ENCODE measurements around the gene DTHD1. TPM values are rescaled to one million over a fixed set of nuclear protein-coding genes. Genes with fewer than 3 reads are reported as not detected.

Gene DTHD1
- total RNA-seq, 1 experiment from 2014 or later, result not detected

GRCh38 chr4:36243355-36244256 is 37.8 kb upstream of the DTHD1 start (continued):
- TF ChIP-seq POLR2A (IDR thresholded peaks at IDR 0.05; ENCODE audit: borderline replicate concordance, extremely low read depth, insufficient read depth, insufficient read length) (no peak), TCF7L2 (IDR thresholded peaks at IDR 0.05; ENCODE audit: borderline replicate concordance, extremely low read depth, insufficient read depth, insufficient read length) (no peak), POLR2AphosphoS5 (IDR thresholded peaks at IDR 0.05; ENCODE audit: low read depth, low read length) (no peak), FOSL1 (IDR thresholded peaks at IDR 0.05; ENCODE audit: low read depth) (0 out of 2 replicates have a peak, but pooled peaks have one; percentile 5), CBX3 (IDR thresholded peaks at IDR 0.05; ENCODE audit: low read depth) (no peak), ZNF274 (IDR thresholded peaks at IDR 0.05; ENCODE audit: low read depth, low read length) (no peak), RAD21 (IDR thresholded peaks at IDR 0.05; ENCODE audit: low read depth) (0 out of 2 replicates have a peak, but pooled peaks have one; percentile 7), EZH2 (IDR thresholded peaks at IDR 0.05) (no peak), JUND (IDR thresholded peaks at IDR 0.05) (no peak), EZH2phosphoT487 (IDR thresholded peaks at IDR 0.05; ENCODE audit: borderline replicate concordance) (no peak), ELF1 (IDR thresholded peaks at IDR 0.05; ENCODE audit: borderline replicate concordance, low read depth) (no peak), SIN3A (IDR thresholded peaks at IDR 0.05; ENCODE audit: low read depth) (no peak), CTCF (IDR thresholded peaks at IDR 0.05 in 2 of 3, conservative IDR thresholded peaks at IDR 0.05 in 1 of 3; ENCODE audit: borderline replicate concordance in 1 of 3, insufficient read depth in 1 of 3, low read depth in 2 of 3, low read length in 2 of 3) (no peak)
- TF ChIP-seq, protein P1, sequence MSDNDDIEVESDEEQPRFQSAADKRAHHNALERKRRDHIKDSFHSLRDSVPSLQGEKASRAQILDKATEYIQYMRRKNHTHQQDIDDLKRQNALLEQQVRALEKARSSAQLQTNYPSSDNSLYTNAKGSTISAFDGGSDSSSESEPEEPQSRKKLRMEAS (IDR thresholded peaks at IDR 0.05), result no peak

Data from HCT116 (cell line).